Sigmoid colon (tissue), 4 donors: ENCODE measurements around the gene GLIPR2.

ENCODE experiments used
- POLR2A ChIP-seq, 2 donors: fragments of 450-650 bp; IDR thresholded peaks; one replicate each; pipeline ENCODE4 v1.6.1; 2016; ENCODE audit warnings: antibody characterized with exemption in 2 of 2, mild to moderate bottlenecking in 2 of 2, moderate library complexity in 2 of 2
- POLR2AphosphoS5 ChIP-seq, 4 donors: sonication (generic); formaldehyde crosslinking; IDR thresholded peaks; one replicate each; pipeline ENCODE4 v1.6.1; 2017; ENCODE audit warnings: antibody characterized with exemption in 4 of 4
- TF ChIP-seq, protein P1 (sequence below), 4 experiments: fragments of 450-650 bp in 3 of 4; fragments of 200-600 bp in 1 of 4; IDR thresholded peaks; one replicate each; pipeline ENCODE4 v1.5.1; 2016 to 2019; ENCODE audit warnings: antibody characterized with exemption in 4 of 4, mild to moderate bottlenecking in 3 of 4, moderate library complexity in 2 of 4

DNA sequence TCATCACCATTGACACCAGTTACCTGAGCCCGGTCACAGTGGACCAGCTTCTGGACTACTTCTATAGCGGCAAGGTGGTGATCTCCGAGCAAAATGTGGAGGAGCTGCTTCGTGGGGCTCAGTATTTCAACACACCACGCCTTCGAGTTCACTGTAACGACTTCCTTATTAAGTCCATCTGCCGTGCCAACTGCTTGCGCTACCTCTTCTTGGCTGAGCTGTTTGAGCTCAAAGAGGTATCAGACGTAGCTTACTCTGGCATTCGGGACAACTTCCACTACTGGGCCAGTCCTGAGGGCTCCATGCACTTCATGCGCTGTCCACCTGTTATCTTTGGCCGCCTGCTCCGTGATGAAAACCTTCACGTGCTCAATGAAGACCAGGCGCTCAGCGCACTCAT is 33.2 kb downstream of the GLIPR2 start:
- TF ChIP-seq, protein P1, sequence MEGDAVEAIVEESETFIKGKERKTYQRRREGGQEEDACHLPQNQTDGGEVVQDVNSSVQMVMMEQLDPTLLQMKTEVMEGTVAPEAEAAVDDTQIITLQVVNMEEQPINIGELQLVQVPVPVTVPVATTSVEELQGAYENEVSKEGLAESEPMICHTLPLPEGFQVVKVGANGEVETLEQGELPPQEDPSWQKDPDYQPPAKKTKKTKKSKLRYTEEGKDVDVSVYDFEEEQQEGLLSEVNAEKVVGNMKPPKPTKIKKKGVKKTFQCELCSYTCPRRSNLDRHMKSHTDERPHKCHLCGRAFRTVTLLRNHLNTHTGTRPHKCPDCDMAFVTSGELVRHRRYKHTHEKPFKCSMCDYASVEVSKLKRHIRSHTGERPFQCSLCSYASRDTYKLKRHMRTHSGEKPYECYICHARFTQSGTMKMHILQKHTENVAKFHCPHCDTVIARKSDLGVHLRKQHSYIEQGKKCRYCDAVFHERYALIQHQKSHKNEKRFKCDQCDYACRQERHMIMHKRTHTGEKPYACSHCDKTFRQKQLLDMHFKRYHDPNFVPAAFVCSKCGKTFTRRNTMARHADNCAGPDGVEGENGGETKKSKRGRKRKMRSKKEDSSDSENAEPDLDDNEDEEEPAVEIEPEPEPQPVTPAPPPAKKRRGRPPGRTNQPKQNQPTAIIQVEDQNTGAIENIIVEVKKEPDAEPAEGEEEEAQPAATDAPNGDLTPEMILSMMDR (IDR thresholded peaks at IDR 0.05): no peak
- TF ChIP-seq POLR2AphosphoS5 (IDR thresholded peaks at IDR 0.05) (no peak), POLR2A (IDR thresholded peaks at IDR 0.05) (no peak)
